ENCODE data around the gene IL1A. TPM values are rescaled to one million over a fixed set of nuclear protein-coding genes. Genes with fewer than 3 reads are reported as not detected.

The IL1A gene
- total RNA-seq, 1 experiment from 2014 or later, result 0.11 TPM

GRCh38 chr2:112749755-112750559, 34.3 kb downstream of the IL1A start:
- Histone ChIP-seq H3K27ac (ENCODE audit: low read length) (peak overlapping the region; percentile 33), H3K27me3 (ENCODE audit: low read length) (no peaks in the 10 kb centered on the region), H3K36me3 (ENCODE audit: low read depth, low read length) (peaks cover 72% of the 10 kb centered on the region), H3K4me1 (ENCODE audit: insufficient read depth, low read length) (no peaks in the 10 kb centered on the region), H3K79me2 (ENCODE audit: low read length) (peaks cover 48% of the 10 kb centered on the region), H3F3A (ENCODE audit: low read length, unreplicated experiment) (peaks cover 5% of the 10 kb centered on the region), H3K4me2 (ENCODE audit: low read length) (no peak overlapping the region), H3K4me3 (ENCODE audit: low read length) (no peak overlapping the region), H3K9me2 (replicated peaks; ENCODE audit: low read length) (no peaks in the 10 kb centered on the region), H3K9me3 (ENCODE audit: low read length) (no peaks in the 10 kb centered on the region), H2AFZ (ENCODE audit: low read length) (no peak overlapping the region), H4K20me1 (ENCODE audit: low read length) (peaks cover 4% of the 10 kb centered on the region; the same call in 1 of the 2 replicates), H3K9ac (ENCODE audit: low read length) (no peak overlapping the region)
- no TSS peak for BruUV-seq (replicated peaks)
- ATAC-seq (peak; percentile 92), DNase-seq (peak; percentile 78)
- intact Hi-C loops (cut with micrococcal nuclease), result loop anchor here (1.0 to 5.0 kb wide), 4 partner anchors 131 to 327 kb away; no protein-coding TSS in a partner anchor
- ChIA-PET POLR2A (ENCODE audit: unreplicated experiment) (no interaction called here), CTCF (interaction anchor here (0.7 to 2.6 kb wide), 6 partner anchors 14 to 209 kb away, joined by 3 to 22 read pairs (median 6); partner anchors contain the start of gene CKAP2L)
- TF ChIP-seq EZH2phosphoT487 (IDR thresholded peaks at IDR 0.05; ENCODE audit: borderline replicate concordance, low read length), result no peak
- TF ChIP-seq CTCF (conservative IDR thresholded peaks at IDR 0.05; ENCODE audit: low read depth, low read length), result peak; percentile 96
- TF ChIP-seq EZH2 (IDR thresholded peaks at IDR 0.05; ENCODE audit: low read length, unreplicated experiment), result no peak

GRCh38 chr2:112740527-112740926, 43.8 kb downstream of the IL1A start:
- Histone ChIP-seq H3K4me3 (ENCODE audit: low read length) (no peak overlapping the region), H4K20me1 (ENCODE audit: low read length) (no peaks in the 10 kb centered on the region), H3F3A (ENCODE audit: low read length, unreplicated experiment) (peaks cover 6% of the 10 kb centered on the region), H3K27ac (ENCODE audit: low read length) (no peak overlapping the region), H3K4me1 (ENCODE audit: insufficient read depth, low read length) (peaks cover 25% of the 10 kb centered on the region), H3K9ac (ENCODE audit: low read length) (no peak overlapping the region), H3K27me3 (ENCODE audit: low read length) (no peaks in the 10 kb centered on the region), H3K9me2 (replicated peaks; ENCODE audit: low read length) (no peaks in the 10 kb centered on the region), H2AFZ (ENCODE audit: low read length) (no peak overlapping the region), H3K79me2 (ENCODE audit: low read length) (peaks cover under 1% of the 10 kb centered on the region; the same call in 1 of the 2 replicates), H3K36me3 (ENCODE audit: low read depth, low read length) (peaks cover 63% of the 10 kb centered on the region), H3K4me2 (ENCODE audit: low read length) (no peak overlapping the region), H3K9me3 (ENCODE audit: low read length) (no peaks in the 10 kb centered on the region)
- ChIA-PET POLR2A (ENCODE audit: unreplicated experiment) (no interaction called here), CTCF (interaction anchor here (0.6 kb wide), 2 partner anchors 32 to 201 kb away, joined by 7 to 9 read pairs; no protein-coding TSS in a partner anchor)
- DNase-seq (no peak), ATAC-seq (no peak)
- BruUV-seq (replicated peaks), result no TSS peak
- intact Hi-C loops (cut with micrococcal nuclease), result no loop called here
- no peak for TF ChIP-seq CTCF (conservative IDR thresholded peaks at IDR 0.05; ENCODE audit: low read depth, low read length)
- no peak for TF ChIP-seq EZH2phosphoT487 (IDR thresholded peaks at IDR 0.05; ENCODE audit: borderline replicate concordance, low read length)
- no peak for TF ChIP-seq EZH2 (IDR thresholded peaks at IDR 0.05; ENCODE audit: low read length, unreplicated experiment)
